Hepatocyte (in vitro differentiated cells): ENCODE measurements around the gene FBN1.

Source experiments
- EZH2 ChIP-seq: fragments of 200-600 bp; sonication (generic); IDR thresholded peaks from 2 replicates; pipeline ENCODE4 v1.6.1; 2016; ENCODE audit warnings: antibody characterized with exemption, mild to moderate bottlenecking, borderline replicate concordance
- TF ChIP-seq, protein P1 (sequence below): fragments of 200-600 bp; sonication (generic); IDR thresholded peaks from 2 replicates; pipeline ENCODE4 v1.5.1; 2016; ENCODE audit warnings: antibody characterized with exemption, mild to moderate bottlenecking; ENCODE audit not compliant: poor library complexity

DNA sequence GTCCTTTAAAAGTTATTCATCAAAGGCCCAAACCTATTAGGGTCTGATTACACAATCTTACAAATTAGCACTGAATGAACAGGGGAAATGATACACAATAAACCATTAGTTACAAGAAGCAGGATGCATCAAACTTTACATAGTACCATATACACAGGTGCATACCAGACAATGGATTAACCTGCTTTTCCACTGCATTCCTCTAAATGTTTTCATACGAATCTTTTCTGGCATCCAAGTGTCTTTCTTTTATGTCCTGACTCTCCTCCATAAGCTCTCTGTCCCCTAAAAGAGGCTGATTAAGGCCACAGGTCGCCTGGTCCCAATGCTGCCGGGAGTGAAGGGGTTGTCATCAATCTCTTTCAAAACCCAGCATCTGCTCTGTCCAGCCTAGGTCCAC, 11.4 kb downstream of the FBN1 start:
- TF ChIP-seq, protein P1, sequence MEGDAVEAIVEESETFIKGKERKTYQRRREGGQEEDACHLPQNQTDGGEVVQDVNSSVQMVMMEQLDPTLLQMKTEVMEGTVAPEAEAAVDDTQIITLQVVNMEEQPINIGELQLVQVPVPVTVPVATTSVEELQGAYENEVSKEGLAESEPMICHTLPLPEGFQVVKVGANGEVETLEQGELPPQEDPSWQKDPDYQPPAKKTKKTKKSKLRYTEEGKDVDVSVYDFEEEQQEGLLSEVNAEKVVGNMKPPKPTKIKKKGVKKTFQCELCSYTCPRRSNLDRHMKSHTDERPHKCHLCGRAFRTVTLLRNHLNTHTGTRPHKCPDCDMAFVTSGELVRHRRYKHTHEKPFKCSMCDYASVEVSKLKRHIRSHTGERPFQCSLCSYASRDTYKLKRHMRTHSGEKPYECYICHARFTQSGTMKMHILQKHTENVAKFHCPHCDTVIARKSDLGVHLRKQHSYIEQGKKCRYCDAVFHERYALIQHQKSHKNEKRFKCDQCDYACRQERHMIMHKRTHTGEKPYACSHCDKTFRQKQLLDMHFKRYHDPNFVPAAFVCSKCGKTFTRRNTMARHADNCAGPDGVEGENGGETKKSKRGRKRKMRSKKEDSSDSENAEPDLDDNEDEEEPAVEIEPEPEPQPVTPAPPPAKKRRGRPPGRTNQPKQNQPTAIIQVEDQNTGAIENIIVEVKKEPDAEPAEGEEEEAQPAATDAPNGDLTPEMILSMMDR, result no peak
- TF ChIP-seq EZH2, result no peak
